AG04450 (cell line): ENCODE data around the gene USP9X. TPM values are rescaled to one million over a fixed set of nuclear protein-coding genes. Genes with fewer than 3 reads are reported as not detected.

Source experiments
- CTCF ChIA-PET: fragments of 300-600, 350-600 bp; formaldehyde crosslinking; extraction: SDS; loops from one replicate; lab custom pipeline; 2022; ENCODE audit warnings: antibody characterized with exemption, inconsistent platforms; lab: Charles Lee
- POLR2A ChIA-PET: fragments of 350-600 bp; formaldehyde crosslinking; extraction: SDS; loops from one replicate; lab custom pipeline; 2021; ENCODE audit warnings: antibody characterized with exemption, inconsistent platforms; lab: Yijun Ruan, JAX
- DNase-seq: peaks from one replicate; pipeline ENCODE4 v3.0.0-alpha.2; 2011; ENCODE audit warnings: low read depth, low spot score
- H3K27ac ChIP-seq: one replicate; pipeline ENCODE4 v1.5.1; 2012; ENCODE audit warnings: low read depth, low read length, control low read depth
- H3K27me3 ChIP-seq: one replicate; pipeline ENCODE4 v1.6.0; 2012; ENCODE audit warnings: low read length; ENCODE audit not compliant: control insufficient read depth, insufficient read depth
- H3K4me3 ChIP-seq: 2 replicates; pipeline ENCODE4 v1.5.1; 2011; ENCODE audit warnings: mild to moderate bottlenecking, low read depth, low read length, control low read depth
- H3K9me3 ChIP-seq: 2 replicates; pipeline ENCODE4 v1.5.1; 2012; ENCODE audit warnings: low read length; ENCODE audit not compliant: control insufficient read depth, insufficient read depth
- polyA plus RNA-seq: library from polyadenylated mRNA; depleted of rRNA; stranded (reverse); fragments of >200 nt; gene quantifications from 2 replicates; pipeline ENCODE4 v1.2.3, GENCODE V29; 2011
- TF ChIP-seq, protein P1 (sequence below): IDR thresholded peaks from 2 replicates; pipeline ENCODE4 v1.5.1; 2011; ENCODE audit warnings: low read depth, low read length, control low read depth, inconsistent platforms

Gene USP9X
- polyA plus RNA-seq, 1 experiment, result 49.1 TPM

- TF ChIP-seq, protein P1, sequence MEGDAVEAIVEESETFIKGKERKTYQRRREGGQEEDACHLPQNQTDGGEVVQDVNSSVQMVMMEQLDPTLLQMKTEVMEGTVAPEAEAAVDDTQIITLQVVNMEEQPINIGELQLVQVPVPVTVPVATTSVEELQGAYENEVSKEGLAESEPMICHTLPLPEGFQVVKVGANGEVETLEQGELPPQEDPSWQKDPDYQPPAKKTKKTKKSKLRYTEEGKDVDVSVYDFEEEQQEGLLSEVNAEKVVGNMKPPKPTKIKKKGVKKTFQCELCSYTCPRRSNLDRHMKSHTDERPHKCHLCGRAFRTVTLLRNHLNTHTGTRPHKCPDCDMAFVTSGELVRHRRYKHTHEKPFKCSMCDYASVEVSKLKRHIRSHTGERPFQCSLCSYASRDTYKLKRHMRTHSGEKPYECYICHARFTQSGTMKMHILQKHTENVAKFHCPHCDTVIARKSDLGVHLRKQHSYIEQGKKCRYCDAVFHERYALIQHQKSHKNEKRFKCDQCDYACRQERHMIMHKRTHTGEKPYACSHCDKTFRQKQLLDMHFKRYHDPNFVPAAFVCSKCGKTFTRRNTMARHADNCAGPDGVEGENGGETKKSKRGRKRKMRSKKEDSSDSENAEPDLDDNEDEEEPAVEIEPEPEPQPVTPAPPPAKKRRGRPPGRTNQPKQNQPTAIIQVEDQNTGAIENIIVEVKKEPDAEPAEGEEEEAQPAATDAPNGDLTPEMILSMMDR, result no peak
- Histone ChIP-seq H3K27me3 (no peaks in the 10 kb centered on the region), H3K4me3 (no peak overlapping the region), H3K27ac (no peak overlapping the region), H3K9me3 (no peaks in the 10 kb centered on the region)
- ChIA-PET CTCF (interaction anchor here (1.1 kb wide), 1 partner anchor 9 kb away, joined by 10 read pairs; no protein-coding TSS in a partner anchor), POLR2A (no interaction called here)
- no peak for DNase-seq
Measured at GRCh38 chrX:41189156-41189555, 103.9 kb downstream of the USP9X start.

- POLR2A ChIA-PET, result no interaction called here
Measured at GRCh38 chrX:41192880-41193279, 107.6 kb downstream of the USP9X start.

DNA sequence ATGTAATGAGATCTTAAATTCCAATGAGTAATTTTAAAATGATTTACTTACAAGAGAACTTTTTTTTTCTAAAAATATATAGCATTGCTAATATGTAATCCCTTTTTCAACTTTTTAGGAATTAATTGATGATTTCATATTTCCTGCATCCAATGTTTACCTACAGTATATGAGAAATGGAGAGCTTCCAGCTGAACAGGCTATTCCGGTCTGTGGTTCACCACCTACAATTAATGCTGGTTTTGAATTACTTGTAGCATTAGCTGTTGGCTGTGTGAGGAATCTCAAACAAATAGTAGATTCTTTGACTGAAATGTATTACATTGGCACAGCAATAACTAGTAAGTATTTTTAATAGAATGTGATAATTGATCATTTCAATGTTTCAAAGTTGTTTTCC lies 113.2 kb downstream of the USP9X start:
- CTCF ChIA-PET, result no interaction called here
- Histone ChIP-seq H3K9me3 (no peaks in the 10 kb centered on the region), H3K27me3 (no peaks in the 10 kb centered on the region), H3K4me3 (no peak overlapping the region), H3K27ac (no peak overlapping the region)
- no peak for DNase-seq
- POLR2A ChIA-PET, result no interaction called here
- TF ChIP-seq, protein P1, result no peak

More at GRCh38 chrX:41192880-41193279, 107.6 kb downstream of the USP9X start:
- DNase-seq, result no peak
- Histone ChIP-seq H3K27ac (no peak overlapping the region), H3K9me3 (no peaks in the 10 kb centered on the region), H3K4me3 (no peak overlapping the region), H3K27me3 (no peaks in the 10 kb centered on the region)
- TF ChIP-seq, protein P1, result no peak
- CTCF ChIA-PET, result no interaction called here

GRCh38 chrX:41200785-41201184 lies 115.5 kb downstream of the USP9X start:
- H3K9me3 ChIP-seq, result no peaks in the 10 kb centered on the region
- POLR2A ChIA-PET, result no interaction called here
- H3K27ac ChIP-seq, result no peak overlapping the region
- DNase-seq, result no peak
- no peak overlapping the region for H3K4me3 ChIP-seq
- H3K27me3 ChIP-seq, result no peaks in the 10 kb centered on the region
- CTCF ChIA-PET, result interaction anchor here (0.5 kb wide), 1 partner anchor 17 kb away, joined by 6 read pairs; no protein-coding TSS in a partner anchor
- TF ChIP-seq, protein P1, result no peak

GRCh38 chrX:41209853-41210252 lies 124.6 kb downstream of the USP9X start:
- CTCF ChIA-PET, result no interaction called here
- Histone ChIP-seq H3K27ac (no peak overlapping the region), H3K9me3 (peaks cover 11% of the 10 kb centered on the region), H3K4me3 (no peak overlapping the region), H3K27me3 (no peaks in the 10 kb centered on the region)
- TF ChIP-seq, protein P1, result no peak
- POLR2A ChIA-PET, result no interaction called here
- no peak for DNase-seq
